ENCODE results near the gene ZNF688. TPM values are rescaled to one million over a fixed set of nuclear protein-coding genes. Genes with fewer than 3 reads are reported as not detected.

The ZNF688 gene
- total RNA-seq, 6 experiments from 2014 or later, result 4.0 to 11.5 (median 6.5) TPM

- ATAC-seq (no peak), DNase-seq (no peak)
- TF ChIP-seq POLR2A (IDR thresholded peaks at IDR 0.05) (no peak), CTCF (IDR thresholded peaks at IDR 0.05) (no peak)
- intact Hi-C loops (cut with DNase I), result no loop called here
- H3K27me3 ChIP-seq, result no peaks in the 10 kb centered on the region
- H3K9me3 ChIP-seq, result no peaks in the 10 kb centered on the region
- no peak overlapping the region for H3K4me3 ChIP-seq
- H3K36me3 ChIP-seq, result no peaks in the 10 kb centered on the region
- peaks cover 0 to 12% (median under 1%) of the 10 kb centered on the region in 4 donors for H3K4me1 ChIP-seq
- WGBS (ENCODE audit: insufficient coverage, low coverage, low lambda C conversion rate, missing lambda C conversion rate), result 96% methylated on average over 3 of the region's 3 CpGs
- H3K27ac ChIP-seq, result no peak overlapping the region
These were observed 2.2 kb downstream of the ZNF688 start for GRCh38 chr16:30569281-30569680.

- WGBS (ENCODE audit: insufficient coverage, low coverage, low lambda C conversion rate, missing lambda C conversion rate), result 28% methylated on average over 3 of the region's 6 CpGs
- no peak for TF ChIP-seq CTCF (IDR thresholded peaks at IDR 0.05)
- TF ChIP-seq POLR2A (IDR thresholded peaks at IDR 0.05), result no peak
- DNase-seq (no peak), ATAC-seq (no peak)
- Histone ChIP-seq H3K27me3 (no peaks in the 10 kb centered on the region), H3K36me3 (no peaks in the 10 kb centered on the region), H3K4me3 (no peak overlapping the region), H3K9me3 (no peaks in the 10 kb centered on the region), H3K27ac (no peak overlapping the region), H3K4me1 (peaks cover 0 to 12% (median under 1%) of the 10 kb centered on the region in 4 donors)
- intact Hi-C loops (cut with DNase I), result no loop called here
These were observed 3.4 kb downstream of the ZNF688 start for GRCh38 chr16:30567991-30568638.

GRCh38 chr16:30567160-30567990 is 4.1 kb downstream of the ZNF688 start:
- intact Hi-C loops (cut with DNase I), result no loop called here
- TF ChIP-seq POLR2A (IDR thresholded peaks at IDR 0.05) (no peak), CTCF (IDR thresholded peaks at IDR 0.05) (no peak)

GRCh38 chr16:30566531-30566930 is 5.0 kb downstream of the ZNF688 start:
- no peaks in the 10 kb centered on the region for H3K27me3 ChIP-seq
- no peak for ATAC-seq
- H3K9me3 ChIP-seq, result no peaks in the 10 kb centered on the region
- no peak for DNase-seq
- TF ChIP-seq POLR2A (IDR thresholded peaks at IDR 0.05), result no peak
- no peak for TF ChIP-seq CTCF (IDR thresholded peaks at IDR 0.05)
- no peak overlapping the region for H3K27ac ChIP-seq
- intact Hi-C loops (cut with DNase I), result no loop called here
- no peak overlapping the region for H3K4me3 ChIP-seq
- H3K36me3 ChIP-seq, result no peaks in the 10 kb centered on the region
- H3K4me1 ChIP-seq, result peaks cover 0 to 6% (median under 1%) of the 10 kb centered on the region in 4 donors
- 88% methylated on average over 4 of the region's 4 CpGs for WGBS (ENCODE audit: insufficient coverage, low coverage, low lambda C conversion rate, missing lambda C conversion rate)

More at GRCh38 chr16:30567160-30567990, 4.1 kb downstream of the ZNF688 start:
- Histone ChIP-seq H3K4me1 (peaks cover 0 to 9% (median under 1%) of the 10 kb centered on the region in 4 donors), H3K27me3 (no peaks in the 10 kb centered on the region), H3K36me3 (no peaks in the 10 kb centered on the region), H3K27ac (no peak overlapping the region), H3K4me3 (no peak overlapping the region), H3K9me3 (no peaks in the 10 kb centered on the region)
- 29% methylated on average over 6 of the region's 14 CpGs for WGBS (ENCODE audit: insufficient coverage, low coverage, low lambda C conversion rate, missing lambda C conversion rate)
- ATAC-seq, result peak in 1 of 4 donors; percentile 43
- DNase-seq, result no peak

Data from right lobe of liver (tissue), 6 donors.